Neutrophil (primary cell): ENCODE data around the gene HECTD3.

ENCODE experiments used
- H3K27ac ChIP-seq: fragments of 200-600 bp; sonication (generic); 2 replicates; pipeline ENCODE4 v1.5.1; 2016; ENCODE audit warnings: mild to moderate bottlenecking, moderate library complexity
- H3K27me3 ChIP-seq: fragments of 200-600 bp; sonication (generic); 2 replicates; pipeline ENCODE4 v1.6.0; 2016; ENCODE audit warnings: mild to moderate bottlenecking
- H3K36me3 ChIP-seq: fragments of 200-600 bp; sonication (generic); 2 replicates; pipeline ENCODE4 v1.5.1; 2017
- H3K4me1 ChIP-seq, 2 experiments: fragments of 200-600 bp in 1 of 2; sonication (generic) in 1 of 2; 1 replicate in 1 of 2; 2 replicates in 1 of 2; pipeline versions ENCODE4 v1.5.1 to v1.6.1; 2013 to 2016; ENCODE audit warnings: low read depth in 1 of 2, low read length in 1 of 2, mild to moderate bottlenecking in 1 of 2, moderate library complexity in 1 of 2; ENCODE audit not compliant: control insufficient read depth in 1 of 2, insufficient read depth in 1 of 2
- H3K4me3 ChIP-seq, 2 experiments: fragments of 200-600 bp in 1 of 2; sonication (generic) in 1 of 2; 1 replicate in 1 of 2; 2 replicates in 1 of 2; pipeline ENCODE4 v1.5.1; 2013 to 2016; ENCODE audit warnings: low read depth in 1 of 2, low read length in 1 of 2, mild to moderate bottlenecking in 1 of 2, moderate library complexity in 1 of 2
- H3K9me3 ChIP-seq: fragments of 200-600 bp; sonication (generic); 2 replicates; pipeline ENCODE4 v1.5.1; 2016
- CTCF ChIP-seq: fragments of 200-600 bp; sonication (generic); IDR thresholded peaks from 2 replicates; pipeline ENCODE4 v1.5.1; 2016; ENCODE audit warnings: antibody characterized with exemption

The HECTD3 gene

GRCh38 chr1:45008516-45008915 lies 2.6 kb downstream of the HECTD3 start:
- Histone ChIP-seq H3K4me1 (peaks cover 35 to 40% of the 10 kb centered on the region in 2 experiments), H3K36me3 (peaks cover 63% of the 10 kb centered on the region)

DNA sequence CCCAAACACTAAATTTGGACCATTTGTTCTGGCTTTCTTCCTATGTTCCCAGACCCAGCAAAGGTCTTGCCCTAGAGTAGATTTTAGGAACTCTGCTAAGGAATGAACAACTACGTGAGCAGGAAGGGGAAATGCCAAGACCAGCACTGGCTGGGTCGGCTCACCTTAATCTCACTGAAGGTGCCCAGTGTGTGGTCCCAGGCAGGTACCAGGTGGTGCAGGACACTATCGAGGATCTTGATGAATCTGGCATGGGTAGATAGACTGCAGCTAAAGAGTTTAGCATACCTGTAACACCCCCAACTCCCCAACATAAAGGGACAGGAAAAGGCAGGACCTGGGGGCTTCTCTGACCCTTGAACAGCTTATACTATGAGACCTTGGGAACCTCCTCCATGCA lies 3.0 kb downstream of the HECTD3 start:
- H3K9me3 ChIP-seq: no peaks in the 10 kb centered on the region
- H3K36me3 ChIP-seq: peaks cover 67% of the 10 kb centered on the region
- no peak for TF ChIP-seq CTCF
- H3K4me3 ChIP-seq: no peak overlapping the region
- no peak overlapping the region for H3K27ac ChIP-seq
- no peaks in the 10 kb centered on the region for H3K27me3 ChIP-seq
- peaks cover 32 to 37% of the 10 kb centered on the region in 2 experiments for H3K4me1 ChIP-seq

More at GRCh38 chr1:45008516-45008915, 2.6 kb downstream of the HECTD3 start:
- TF ChIP-seq CTCF: no peak
- Histone ChIP-seq H3K27me3 (no peaks in the 10 kb centered on the region), H3K4me3 (no peak overlapping the region), H3K27ac (no peak overlapping the region), H3K9me3 (no peaks in the 10 kb centered on the region)

DNA sequence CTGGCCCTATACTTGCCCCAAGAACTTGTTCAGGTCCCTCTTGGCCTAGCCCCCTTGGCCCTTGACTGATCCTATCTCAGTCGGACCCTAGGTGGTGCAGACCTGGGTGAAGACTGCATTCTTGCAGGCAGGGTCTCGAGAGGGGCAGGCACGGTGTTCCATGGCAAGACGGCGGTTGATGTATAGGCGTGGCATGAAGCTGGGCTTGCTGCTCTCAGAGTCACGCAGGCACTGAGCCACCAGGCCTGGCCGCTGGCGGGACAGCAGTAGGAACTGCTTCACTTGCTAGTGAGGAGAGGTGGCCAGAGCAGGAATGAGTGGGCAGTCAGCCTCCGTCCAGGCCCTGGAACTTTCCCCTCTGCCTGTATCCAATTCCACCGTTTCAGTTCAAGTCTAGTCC lies 3.8 kb downstream of the HECTD3 start:
- TF ChIP-seq CTCF: no peak
- Histone ChIP-seq H3K36me3 (peaks cover 75% of the 10 kb centered on the region), H3K9me3 (no peaks in the 10 kb centered on the region)

DNA sequence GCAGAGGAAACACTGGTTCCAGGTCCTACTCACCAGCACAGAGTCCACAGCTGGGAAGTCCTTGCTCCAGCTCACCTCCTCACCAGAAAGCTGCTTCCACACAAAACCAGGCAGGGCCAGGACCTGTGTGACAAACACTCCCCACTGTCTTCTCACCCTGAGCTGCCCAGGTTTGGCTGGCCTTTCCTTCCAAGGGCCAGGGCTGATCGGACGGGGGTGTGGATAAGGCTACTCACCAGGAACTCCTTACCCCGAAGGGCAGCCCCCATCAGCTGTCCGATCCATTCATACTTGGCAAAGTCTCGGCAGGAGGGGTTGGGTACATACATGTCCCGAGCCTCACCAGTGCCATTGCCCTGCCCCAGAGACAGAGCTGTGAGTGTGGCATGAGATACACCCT lies 5.4 kb downstream of the HECTD3 start:
- no peaks in the 10 kb centered on the region for H3K9me3 ChIP-seq
- TF ChIP-seq CTCF: no peak
- H3K4me3 ChIP-seq: no peak overlapping the region
- peaks cover 84% of the 10 kb centered on the region for H3K36me3 ChIP-seq
- H3K4me1 ChIP-seq: peaks cover 17 to 20% of the 10 kb centered on the region in 2 experiments
- no peak overlapping the region for H3K27ac ChIP-seq
- H3K27me3 ChIP-seq: no peaks in the 10 kb centered on the region

More for the DNA sequence above, 3.8 kb downstream of the HECTD3 start:
- no peak overlapping the region for H3K4me3 ChIP-seq
- no peak overlapping the region for H3K27ac ChIP-seq
- H3K27me3 ChIP-seq: no peaks in the 10 kb centered on the region
- H3K4me1 ChIP-seq: peaks cover 25 to 30% of the 10 kb centered on the region in 2 experiments

DNA sequence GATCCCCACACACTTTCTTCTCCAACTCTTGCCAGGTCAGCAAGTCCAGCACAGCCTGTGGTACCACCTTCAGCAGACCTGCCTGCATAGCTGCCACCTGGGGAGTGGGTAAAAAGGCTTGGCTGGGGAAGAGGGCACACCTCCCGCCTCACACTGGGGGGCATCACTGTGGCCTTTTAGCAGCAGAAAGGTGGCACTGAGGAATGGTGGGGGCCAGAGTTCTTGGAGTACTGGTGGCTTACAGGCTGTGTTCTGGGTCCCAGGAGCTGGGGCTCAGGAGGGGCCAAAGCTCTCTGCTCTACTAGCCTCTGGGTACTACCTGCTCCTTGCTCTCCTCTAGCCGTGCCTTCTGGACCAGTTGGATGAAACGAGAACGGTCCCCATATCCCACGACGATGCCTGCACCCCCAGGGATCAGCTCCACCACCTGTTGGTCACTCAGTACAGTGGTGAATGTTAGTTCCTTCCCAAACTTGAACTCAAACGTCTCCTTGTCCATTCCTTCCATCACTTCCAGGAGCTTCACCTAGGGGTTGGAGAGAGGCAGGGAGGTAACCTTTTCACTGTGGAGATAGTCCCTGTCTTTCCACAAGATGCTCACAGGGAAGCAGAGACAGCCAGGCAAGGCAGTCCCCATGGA lies 6.7 kb downstream of the HECTD3 start:
- Histone ChIP-seq H3K27ac (no peak overlapping the region), H3K9me3 (no peaks in the 10 kb centered on the region), H3K27me3 (no peaks in the 10 kb centered on the region), H3K4me3 (no peak overlapping the region), H3K36me3 (peaks cover 80% of the 10 kb centered on the region), H3K4me1 (peaks cover 6 to 7% of the 10 kb centered on the region in 2 experiments)
- TF ChIP-seq CTCF: no peak
